RWPE2 (cell line): ENCODE results near the gene DRAXIN.

Source experiments
- ATAC-seq: fragments of 200-7000 bp; cut with Tn5 transposase; 3 replicates; pipeline ENCODE4 v1.9.1; 2021; ENCODE audit warnings: low read depth
- DNase-seq: peaks from one replicate; pipeline ENCODE4 v3.0.0-alpha.2; 2020; ENCODE audit warnings: low spot score
- H3K27ac ChIP-seq: fragments of 450-650 bp; 2 replicates; pipeline ENCODE4 v1.5.1; 2017; ENCODE audit warnings: mild to moderate bottlenecking; ENCODE audit not compliant: poor library complexity, severe bottlenecking
- H3K27me3 ChIP-seq: fragments of 250-450 bp; sonication (Bioruptor Pico); 2 replicates; pipeline ENCODE4 v1.5.1; 2021; ENCODE audit warnings: mild to moderate bottlenecking, moderate library complexity; ENCODE audit not compliant: insufficient read depth, poor library complexity, severe bottlenecking
- H3K36me3 ChIP-seq: fragments of 250-450 bp; sonication (Bioruptor Pico); 2 replicates; pipeline ENCODE4 v1.5.1; 2020; ENCODE audit warnings: low read depth, mild to moderate bottlenecking, moderate library complexity
- H3K4me1 ChIP-seq: fragments of 250-450 bp; sonication (Bioruptor Pico); 2 replicates; pipeline ENCODE4 v1.5.1; 2021; ENCODE audit warnings: mild to moderate bottlenecking, moderate library complexity; ENCODE audit not compliant: insufficient read depth, poor library complexity, severe bottlenecking
- H3K4me3 ChIP-seq: fragments of 250-450 bp; sonication (Bioruptor Pico); 2 replicates; pipeline ENCODE4 v1.5.1; 2021; ENCODE audit warnings: mild to moderate bottlenecking, moderate library complexity; ENCODE audit not compliant: severe bottlenecking
- H3K9me3 ChIP-seq: fragments of 250-450 bp; sonication (Bioruptor Pico); 2 replicates; pipeline ENCODE4 v1.5.1; 2021; ENCODE audit warnings: mild to moderate bottlenecking, moderate library complexity; ENCODE audit not compliant: severe bottlenecking
- TF ChIP-seq, protein P1 (sequence below): fragments of 450-650 bp; IDR thresholded peaks from one replicate; pipeline ENCODE4 v1.5.1; 2017; ENCODE audit warnings: mild to moderate bottlenecking, moderate library complexity; ENCODE audit not compliant: poor library complexity, severe bottlenecking

The DRAXIN gene

DNA sequence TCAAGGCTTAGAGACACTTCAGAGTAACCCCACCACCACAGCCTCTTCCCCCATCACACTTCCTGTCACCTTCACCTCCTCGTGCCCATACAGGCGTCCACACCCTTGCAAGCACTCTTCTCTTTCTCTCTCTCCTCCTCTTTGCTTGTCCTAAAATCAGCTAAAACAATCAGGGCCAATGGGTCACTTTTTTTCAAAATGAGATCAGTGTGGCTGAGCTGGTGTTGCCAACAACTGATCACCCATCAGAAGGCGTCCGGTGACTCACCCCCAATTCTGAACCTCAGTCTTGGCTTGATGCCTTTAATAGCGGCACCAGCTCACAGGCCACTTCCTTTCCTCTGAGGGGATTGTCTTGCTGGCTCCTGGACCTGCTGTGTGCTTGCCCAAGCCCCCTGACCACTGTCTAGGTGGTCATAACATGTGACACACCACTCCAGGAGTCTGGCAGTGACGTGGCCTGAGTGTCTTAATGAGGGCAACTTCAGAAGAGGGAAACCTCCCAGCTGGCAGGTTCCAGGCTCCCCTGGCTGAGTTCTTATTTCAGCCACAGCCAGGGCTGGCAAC is 1.6 kb downstream of the DRAXIN start:
- Histone ChIP-seq H3K36me3 (no peaks in the 10 kb centered on the region), H3K4me1 (peaks cover 6% of the 10 kb centered on the region), H3K27me3 (peaks cover 29% of the 10 kb centered on the region), H3K27ac (no peak overlapping the region), H3K9me3 (no peaks in the 10 kb centered on the region), H3K4me3 (no peak overlapping the region)
- no peak for DNase-seq
- TF ChIP-seq, protein P1, sequence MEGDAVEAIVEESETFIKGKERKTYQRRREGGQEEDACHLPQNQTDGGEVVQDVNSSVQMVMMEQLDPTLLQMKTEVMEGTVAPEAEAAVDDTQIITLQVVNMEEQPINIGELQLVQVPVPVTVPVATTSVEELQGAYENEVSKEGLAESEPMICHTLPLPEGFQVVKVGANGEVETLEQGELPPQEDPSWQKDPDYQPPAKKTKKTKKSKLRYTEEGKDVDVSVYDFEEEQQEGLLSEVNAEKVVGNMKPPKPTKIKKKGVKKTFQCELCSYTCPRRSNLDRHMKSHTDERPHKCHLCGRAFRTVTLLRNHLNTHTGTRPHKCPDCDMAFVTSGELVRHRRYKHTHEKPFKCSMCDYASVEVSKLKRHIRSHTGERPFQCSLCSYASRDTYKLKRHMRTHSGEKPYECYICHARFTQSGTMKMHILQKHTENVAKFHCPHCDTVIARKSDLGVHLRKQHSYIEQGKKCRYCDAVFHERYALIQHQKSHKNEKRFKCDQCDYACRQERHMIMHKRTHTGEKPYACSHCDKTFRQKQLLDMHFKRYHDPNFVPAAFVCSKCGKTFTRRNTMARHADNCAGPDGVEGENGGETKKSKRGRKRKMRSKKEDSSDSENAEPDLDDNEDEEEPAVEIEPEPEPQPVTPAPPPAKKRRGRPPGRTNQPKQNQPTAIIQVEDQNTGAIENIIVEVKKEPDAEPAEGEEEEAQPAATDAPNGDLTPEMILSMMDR, result no peak
- ATAC-seq, result peak; percentile 83

DNA sequence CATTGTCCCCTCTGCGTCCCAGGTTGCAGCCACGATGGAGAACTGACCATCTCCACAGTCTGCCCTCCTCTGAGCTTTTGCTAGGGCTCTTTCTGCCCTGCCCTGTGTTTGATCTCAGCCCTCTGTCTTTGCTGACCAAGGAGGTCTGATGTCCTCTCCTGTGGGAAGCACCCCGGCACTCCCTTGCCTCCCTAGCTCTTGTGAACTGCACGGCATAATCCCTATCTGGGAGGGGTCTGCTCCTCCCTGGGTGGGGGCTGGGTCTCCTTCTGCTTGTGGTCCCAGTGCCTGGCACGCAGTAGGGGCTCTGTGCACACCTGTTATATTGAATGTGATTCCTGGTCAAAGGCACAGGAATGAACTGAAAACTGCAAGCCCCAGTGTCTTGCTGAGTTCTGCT is 2.4 kb downstream of the DRAXIN start:
- Histone ChIP-seq H3K4me1 (peaks cover 6% of the 10 kb centered on the region), H3K4me3 (no peak overlapping the region), H3K27me3 (peaks cover 29% of the 10 kb centered on the region), H3K36me3 (no peaks in the 10 kb centered on the region), H3K9me3 (no peaks in the 10 kb centered on the region), H3K27ac (no peak overlapping the region)
- DNase-seq, result no peak
- no peak for ATAC-seq
- TF ChIP-seq, protein P1, result no peak

DNA sequence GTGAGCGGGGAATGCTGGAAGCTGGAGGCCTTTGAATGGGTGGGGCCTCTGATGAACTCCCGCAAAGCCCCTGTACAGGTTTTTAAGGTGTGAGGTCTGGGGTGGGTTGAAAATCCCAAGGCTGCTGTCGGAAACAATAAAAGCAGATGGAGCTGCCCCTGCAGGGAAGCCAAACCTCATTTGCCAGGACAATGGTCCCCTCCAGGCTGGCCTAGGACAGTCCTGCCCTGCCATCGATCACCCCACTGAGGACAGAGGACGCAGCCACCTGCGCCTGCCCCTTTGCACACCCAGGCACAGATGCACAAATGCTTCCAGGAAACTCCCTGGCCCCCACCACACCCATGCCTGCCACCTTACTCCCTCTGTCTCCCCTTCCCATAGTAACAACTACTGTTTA is 4.4 kb downstream of the DRAXIN start:
- H3K36me3 ChIP-seq, result no peaks in the 10 kb centered on the region
- no peak overlapping the region for H3K27ac ChIP-seq
- no peak overlapping the region for H3K4me3 ChIP-seq
- peaks cover 6% of the 10 kb centered on the region for H3K4me1 ChIP-seq
- ATAC-seq (no peak), DNase-seq (no peak)
- TF ChIP-seq, protein P1, result no peak
- H3K27me3 ChIP-seq, result peaks cover 13% of the 10 kb centered on the region
- H3K9me3 ChIP-seq, result no peaks in the 10 kb centered on the region

DNA sequence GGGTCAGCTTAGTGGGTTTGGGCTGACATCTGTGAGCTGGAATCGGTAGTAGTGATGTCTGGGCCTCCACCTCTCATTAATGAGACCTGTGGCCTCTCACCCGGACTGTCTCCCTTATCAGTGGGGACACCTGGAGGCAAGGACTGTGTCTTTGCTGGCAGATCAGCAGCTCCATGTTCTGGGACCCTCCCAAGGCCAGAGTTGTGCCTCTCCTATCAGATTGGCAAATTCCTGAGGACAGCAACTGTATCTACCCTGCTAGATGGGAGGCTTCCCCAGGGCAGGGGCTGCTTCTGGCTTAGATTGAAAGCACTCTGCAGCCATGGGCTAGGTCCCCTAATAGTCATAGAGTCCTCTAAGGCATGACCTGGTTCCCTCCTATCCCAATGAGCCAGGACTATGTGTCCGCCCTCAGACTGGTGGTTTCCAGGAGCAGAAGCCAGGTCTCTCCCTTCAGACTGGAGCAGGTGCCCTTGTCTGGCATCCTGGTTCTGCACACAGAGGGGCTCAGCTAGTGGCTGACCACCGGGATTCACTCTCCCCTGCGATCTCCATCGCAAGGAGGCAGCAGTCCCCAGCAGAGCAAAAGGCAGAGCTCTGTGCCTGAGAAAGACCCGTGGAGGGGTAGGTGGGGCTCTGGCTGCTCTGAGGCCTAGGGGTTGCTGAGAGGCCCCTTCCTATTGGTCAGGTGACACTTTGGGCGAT is 5.8 kb downstream of the DRAXIN start:
- Histone ChIP-seq H3K4me3 (no peak overlapping the region), H3K36me3 (no peaks in the 10 kb centered on the region), H3K9me3 (no peaks in the 10 kb centered on the region), H3K27ac (no peak overlapping the region), H3K4me1 (peaks cover 6% of the 10 kb centered on the region), H3K27me3 (peaks cover 3% of the 10 kb centered on the region)
- DNase-seq, result no peak
- no peak for ATAC-seq
- TF ChIP-seq, protein P1, result no peak

DNA sequence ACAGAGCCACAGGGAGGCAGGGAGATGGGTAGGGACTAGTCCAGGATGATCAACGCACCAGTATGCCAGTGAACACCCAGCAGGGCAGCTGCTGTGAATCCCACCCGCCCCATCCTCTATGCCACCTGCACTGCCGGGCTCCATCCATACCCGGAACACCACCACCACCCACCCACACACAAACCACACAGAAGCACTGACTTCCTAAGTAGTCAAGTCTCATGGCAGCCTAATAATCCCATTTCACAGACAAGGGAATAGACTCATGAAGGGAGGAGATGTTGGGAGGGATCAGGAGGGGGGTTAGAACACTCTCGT is 6.3 kb downstream of the DRAXIN start:
- Histone ChIP-seq H3K27me3 (no peaks in the 10 kb centered on the region), H3K36me3 (no peaks in the 10 kb centered on the region), H3K4me3 (no peak overlapping the region), H3K4me1 (peaks cover 6% of the 10 kb centered on the region), H3K27ac (no peak overlapping the region), H3K9me3 (no peaks in the 10 kb centered on the region)
- DNase-seq (no peak), ATAC-seq (no peak)
- TF ChIP-seq, protein P1, result no peak
